NCI-H2171 treated with DMSO at 0.1 percent for 48 hours (cell line): ENCODE data around the gene SLC6A6.

Experiments used
- DNase-seq: peaks from one replicate; lab custom pipeline; 2025; lab: John Stamatoyannopoulos, UW

SLC6A6 gene

DNA sequence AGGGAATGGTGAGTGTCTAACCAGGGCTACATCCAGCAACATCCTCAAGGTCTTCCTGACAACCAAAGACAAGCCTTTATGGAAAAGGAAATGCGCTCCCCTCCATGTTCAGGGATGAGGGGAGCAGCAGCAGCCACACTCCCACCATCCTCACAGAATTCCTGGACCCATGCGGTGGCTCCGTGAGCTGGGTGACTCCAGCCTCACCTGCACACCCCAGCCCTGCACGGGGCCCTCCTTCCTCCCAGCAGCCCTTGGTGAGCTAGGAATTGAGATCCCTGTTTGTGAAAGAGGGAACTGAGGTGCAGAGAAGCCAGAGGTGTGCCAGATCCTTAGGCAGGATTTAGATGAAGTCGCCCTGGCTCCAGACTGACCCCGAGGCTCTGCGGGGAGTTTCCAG lies 85.4 kb downstream of the SLC6A6 start:
- no peak for DNase-seq

DNA sequence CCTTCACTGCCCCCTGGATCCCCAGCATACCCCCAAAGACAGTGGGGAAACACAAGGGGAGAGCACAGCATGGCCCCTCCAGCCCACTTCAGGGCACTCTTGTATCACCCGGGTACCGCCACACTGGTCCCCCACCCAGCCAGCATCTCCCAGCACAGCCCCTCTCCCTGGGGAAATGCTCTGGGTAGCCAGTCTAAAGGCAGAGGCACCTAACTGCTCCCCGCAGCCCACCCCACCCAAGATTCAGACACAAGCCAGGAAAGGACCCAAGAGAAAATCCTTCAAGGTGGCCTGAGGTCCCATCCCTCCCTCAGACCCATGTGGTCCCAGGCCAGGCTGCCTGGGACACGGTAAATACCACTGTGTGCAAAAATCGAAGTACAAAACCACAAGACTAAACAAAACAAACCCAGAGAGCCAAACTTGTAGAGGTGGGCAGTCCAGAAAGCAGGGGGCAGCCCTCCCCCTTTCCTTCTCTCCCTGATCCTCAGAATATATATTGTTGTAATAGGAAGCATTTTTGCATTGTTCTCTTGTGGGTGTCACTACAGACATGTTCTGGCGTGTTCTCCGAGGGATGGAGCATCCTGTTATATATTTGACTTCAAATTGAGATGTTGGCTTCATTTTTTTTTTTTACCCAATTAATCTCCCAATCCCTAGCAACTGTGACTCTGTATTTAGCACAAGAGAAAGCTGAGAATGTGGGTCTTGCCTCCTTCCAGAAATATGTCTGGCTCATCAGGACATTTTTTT lies 86.1 kb downstream of the SLC6A6 start:
- no peak for DNase-seq

DNA sequence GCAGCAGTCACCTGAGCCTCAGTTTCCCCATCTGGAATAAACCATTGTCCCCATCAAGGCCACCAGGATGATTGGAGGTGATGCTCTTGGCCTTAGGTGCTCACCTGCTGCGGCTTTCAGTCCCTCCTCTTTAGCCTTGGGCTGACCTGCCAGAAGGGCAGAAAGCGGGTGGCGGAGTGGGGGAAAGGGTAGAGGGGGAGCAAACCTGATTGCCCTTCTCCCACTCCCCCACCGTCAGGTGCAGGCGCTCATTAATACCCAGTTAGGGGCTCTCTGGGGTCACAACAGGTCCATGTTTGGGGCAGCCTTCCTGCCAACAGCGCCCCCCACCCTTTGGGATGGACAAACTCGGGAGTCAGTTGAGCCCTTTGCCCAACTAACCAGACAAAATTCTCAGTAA lies 87.2 kb downstream of the SLC6A6 start:
- DNase-seq, result no peak

DNA sequence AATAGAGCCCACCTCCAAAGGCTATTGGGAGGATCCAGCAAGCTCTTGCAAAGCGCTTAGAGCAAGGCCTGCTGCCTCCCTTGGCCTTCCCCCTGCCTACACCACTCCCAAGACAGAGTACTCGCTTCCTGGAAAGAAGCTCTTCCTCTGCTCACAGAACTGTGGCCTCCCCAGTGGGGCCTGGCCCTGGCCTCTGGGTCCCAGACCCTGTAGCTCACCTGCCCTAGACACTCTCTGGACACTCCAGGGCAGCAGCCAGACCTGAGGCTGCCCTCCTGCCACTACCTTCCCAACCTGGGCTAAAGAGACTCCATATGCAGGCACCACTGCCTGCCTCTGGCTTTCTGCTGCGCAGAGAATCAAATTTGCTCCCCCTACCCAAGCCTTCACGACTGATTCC lies 87.8 kb downstream of the SLC6A6 start:
- DNase-seq, result no peak

DNA sequence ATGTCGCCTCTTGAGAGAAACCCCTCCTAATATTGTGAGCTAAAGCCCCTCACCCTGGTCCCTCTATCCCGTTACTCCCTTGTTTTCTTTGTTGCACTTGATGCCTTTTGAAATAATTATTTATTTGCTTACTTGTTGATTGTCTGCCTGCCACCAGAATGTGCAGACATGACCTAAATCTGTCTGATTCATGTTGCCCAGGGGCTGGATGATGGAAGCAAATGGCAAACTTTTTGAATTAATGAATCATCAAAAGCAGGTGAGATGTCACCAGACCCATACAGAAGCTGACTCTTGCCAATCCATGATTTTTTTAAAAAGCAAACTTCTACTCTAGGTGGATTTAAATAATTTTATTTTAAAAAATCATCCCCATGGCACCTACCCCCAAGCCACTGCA lies 88.4 kb downstream of the SLC6A6 start:
- no peak for DNase-seq

DNA sequence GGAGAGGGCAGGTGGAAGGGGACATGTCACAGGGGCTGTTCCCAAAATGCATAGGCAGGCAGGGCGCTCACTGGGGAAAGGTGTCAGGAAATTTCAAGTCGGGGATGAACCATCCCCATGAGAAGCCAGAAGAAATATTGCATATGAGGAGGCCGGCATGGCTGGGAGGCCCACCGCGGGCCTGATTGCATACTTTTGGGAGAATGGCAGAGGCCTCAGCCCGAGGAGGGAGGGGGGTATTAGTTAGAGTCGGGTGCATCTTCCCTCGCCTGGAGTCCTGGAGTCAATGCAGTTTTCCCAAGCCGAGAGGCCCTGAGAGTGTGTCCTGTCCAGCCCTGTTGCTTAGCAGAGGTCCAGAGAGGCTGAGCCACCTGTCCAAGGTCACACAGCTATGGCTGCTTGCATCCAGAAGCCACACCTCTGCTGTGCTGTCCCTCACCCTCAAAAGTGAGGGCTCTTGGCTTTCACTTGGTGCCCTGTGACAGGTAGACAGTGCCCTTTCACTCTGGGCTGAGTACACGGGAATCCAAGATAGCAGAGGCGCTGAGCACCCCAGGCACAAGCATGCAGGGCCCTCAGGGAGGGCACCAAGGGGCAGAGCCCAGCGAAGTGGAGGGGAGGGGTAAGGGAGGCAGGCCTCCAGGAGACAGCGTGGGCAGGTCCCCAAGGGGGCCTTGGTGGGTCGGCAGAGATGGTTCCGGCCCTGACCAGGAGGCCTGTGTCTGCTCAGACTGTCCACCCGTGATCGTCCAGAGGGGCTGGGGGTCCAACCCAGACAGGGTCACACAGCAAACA lies 89.2 kb downstream of the SLC6A6 start:
- no peak for DNase-seq

DNA sequence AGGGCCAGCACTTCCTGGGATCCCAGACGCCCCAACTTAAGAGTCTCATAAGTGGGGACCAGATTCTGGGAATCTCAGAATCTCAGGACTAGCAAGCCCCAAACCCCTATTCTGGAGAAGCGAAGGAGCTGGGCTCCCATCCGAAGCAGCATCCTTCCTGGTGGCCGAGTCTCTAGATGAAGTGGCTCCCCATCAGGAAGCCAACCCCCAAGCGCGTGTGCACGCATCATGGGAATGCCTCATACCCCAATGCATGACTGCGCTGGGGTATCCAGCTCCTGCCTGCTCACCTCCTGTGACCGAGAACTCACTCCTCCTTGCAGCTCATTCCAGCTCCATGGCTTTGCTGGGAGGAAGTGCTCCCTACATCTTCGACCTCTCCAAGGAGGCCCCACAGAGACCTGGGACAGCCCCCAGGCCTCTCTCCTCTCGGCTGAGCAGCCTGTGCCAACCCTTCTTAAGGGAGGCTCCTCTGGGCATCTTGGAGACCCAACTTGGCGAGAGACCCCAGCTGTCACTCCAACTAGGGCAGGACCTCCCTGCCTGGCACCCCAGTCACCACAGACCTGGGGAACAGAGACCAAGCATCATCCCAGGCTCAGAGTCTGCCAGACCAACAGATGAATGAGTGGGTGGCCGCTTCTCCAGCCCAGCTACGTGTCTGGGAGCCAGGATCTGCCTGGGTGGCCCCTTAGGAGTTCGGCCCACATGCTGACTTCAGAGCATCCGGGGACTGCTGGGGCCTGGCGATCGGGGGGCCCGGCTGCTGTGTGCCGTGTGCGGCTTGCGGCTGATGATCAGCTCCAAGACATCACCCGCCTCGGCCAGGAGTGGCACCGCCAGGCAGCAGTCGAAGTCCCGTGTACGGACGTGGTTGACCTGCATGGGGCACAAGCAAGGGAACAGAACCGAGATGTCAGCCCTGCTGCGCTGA lies 90.8 kb downstream of the SLC6A6 start:
- no peak for DNase-seq

DNA sequence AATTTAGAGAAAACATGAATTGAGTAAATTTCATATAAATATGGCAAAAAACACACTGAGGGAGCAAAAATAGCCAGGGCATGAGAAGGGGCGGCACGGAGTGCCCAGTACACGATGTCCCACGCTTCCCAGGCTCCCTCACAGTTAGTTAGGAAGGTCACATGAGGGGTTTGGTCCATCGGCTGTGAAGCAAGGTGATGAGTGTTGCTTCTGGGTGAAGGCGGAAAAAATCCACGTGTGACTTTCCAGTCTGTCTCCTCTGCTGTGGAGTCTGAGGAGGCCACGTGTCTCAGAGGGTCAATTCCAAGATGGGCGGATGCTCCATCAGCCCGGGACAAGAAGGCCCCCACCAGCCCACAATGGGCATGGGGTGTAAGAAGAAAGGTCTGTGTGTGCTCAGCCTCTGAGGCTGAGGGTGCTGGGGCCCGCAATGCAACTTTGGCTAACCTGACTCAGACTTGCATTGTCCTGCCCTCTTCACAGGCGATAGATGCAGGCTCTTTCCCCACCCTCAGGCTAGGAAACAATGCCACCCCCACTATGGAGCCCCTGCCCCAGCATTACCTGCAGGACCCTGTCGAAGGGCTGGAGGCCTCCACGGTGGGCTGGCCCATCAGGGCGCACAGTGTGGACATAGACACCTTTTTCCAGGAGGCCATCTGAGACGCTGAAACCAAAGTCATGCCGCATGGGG lies 92.0 kb downstream of the SLC6A6 start:
- DNase-seq, result no peak

DNA sequence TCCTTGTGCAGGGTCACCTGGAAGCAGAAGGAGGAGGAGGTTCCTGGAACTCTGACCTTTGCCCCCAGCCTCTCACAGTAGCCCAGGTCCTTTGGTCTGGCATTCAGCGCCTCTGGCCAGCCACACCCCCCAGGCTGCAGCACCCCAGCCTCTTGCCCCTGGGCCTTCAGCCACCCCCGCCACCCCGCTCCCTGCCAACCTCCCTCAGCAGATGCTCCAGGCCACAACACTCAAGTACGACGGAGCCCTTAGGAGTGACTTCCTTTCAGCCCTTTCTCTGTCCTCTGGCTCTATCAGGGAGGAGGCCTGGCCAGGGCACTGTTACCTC lies 92.5 kb downstream of the SLC6A6 start:
- DNase-seq, result no peak

DNA sequence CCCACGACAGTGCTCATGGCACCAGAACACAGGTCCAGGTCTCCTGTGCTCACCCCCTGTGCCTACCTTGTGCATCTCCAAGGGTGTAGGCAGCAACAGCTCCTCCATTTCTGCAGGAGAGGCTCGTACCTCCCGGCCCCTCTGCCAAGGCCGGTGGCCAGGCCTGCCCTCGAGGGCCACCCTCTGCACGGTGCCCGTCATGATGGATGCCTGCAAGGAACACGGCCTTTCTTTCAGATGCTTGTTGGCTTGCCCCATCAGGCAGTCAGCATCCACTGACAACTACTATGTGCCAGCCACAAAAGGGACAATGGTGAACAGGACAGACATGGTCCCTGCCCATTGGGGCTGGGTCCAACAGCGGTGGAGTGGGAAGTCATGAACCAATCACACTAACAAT lies 93.9 kb downstream of the SLC6A6 start:
- DNase-seq, result no peak

DNA sequence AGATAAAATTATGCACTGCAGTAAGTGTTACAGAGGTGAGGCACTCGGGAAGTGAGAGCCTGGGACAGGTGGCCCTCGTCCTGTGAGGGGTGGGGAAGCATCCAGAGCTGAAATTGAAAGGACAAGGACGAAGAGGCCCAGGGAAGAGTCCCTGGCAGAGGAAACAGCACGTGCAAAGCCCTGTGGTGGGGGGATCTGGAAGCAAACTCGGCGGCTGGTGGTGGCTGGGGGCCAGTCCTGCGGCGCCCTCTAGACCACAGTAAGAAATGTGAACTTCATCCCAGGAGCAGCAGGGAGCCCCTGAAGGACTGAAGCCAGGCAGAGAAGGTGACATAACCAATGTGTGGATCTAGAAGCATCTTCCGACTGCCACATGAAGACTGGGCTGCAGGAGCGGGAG lies 94.9 kb downstream of the SLC6A6 start:
- DNase-seq, result no peak

DNA sequence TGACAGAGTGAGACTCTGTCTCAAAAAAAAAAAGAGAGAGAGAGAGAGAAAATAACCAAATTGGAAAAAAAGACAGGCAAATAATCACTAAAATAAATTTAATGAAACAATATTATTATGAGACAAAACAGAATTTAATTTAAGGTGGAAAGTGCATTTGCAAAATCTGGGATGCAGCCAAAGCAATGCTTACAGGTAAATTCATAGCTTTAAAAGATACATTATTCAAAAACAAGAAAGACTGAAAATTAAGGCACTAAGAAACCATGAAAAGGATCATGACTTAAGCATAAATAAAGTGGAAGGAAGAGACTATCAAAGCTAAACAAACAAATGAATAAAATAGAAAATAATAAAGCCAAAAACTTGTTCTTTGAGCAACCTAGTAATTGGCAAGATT lies 100.1 kb downstream of the SLC6A6 start:
- no peak for DNase-seq

DNA sequence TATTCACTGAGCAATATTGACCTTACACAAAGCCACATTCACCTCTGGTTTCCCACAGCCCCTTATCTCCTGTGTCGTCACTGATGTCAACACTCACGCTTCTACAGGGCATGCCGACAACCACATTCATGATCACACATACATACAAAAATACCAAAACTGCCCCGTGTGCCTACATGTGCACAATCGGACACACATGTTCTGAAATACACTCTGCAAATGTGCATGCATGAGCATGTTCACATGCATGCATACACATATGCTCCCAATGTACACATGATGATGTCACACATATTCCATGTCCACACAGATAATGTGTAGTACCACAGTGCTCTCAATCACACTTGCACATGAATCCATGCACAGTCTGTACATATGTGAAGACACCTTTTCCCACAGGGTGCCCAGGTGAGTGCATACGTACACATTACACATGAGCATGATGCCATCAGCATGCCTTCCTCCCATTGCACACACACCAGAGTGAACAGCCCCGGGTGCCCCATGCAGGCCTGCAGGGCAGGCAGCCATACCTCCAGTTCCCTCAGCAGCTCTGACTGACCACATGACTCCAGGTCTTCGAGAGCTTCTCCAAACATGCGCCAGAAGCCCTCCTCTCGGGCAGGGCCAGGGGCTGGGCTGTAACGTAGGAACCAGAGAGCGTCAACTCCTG lies 100.8 kb downstream of the SLC6A6 start:
- no peak for DNase-seq

DNA sequence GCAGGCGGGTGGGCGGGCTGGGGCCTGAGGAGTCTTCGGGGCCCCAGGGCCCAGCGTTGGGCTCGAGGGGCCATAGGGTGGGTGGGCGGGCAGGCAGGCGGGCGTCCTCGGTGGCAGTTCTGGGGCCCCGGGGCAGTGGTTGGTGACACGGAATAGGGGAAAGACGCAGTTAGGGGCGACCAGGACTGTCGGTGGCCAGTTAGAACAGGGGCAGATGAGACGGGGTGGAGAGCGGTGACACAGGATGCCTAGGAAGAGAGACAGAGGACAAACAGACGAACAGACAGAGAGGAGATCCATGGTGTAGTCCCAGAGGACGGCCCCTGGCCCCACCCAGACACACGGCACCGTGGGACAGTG lies 101.3 kb downstream of the SLC6A6 start:
- DNase-seq, result no peak

DNA sequence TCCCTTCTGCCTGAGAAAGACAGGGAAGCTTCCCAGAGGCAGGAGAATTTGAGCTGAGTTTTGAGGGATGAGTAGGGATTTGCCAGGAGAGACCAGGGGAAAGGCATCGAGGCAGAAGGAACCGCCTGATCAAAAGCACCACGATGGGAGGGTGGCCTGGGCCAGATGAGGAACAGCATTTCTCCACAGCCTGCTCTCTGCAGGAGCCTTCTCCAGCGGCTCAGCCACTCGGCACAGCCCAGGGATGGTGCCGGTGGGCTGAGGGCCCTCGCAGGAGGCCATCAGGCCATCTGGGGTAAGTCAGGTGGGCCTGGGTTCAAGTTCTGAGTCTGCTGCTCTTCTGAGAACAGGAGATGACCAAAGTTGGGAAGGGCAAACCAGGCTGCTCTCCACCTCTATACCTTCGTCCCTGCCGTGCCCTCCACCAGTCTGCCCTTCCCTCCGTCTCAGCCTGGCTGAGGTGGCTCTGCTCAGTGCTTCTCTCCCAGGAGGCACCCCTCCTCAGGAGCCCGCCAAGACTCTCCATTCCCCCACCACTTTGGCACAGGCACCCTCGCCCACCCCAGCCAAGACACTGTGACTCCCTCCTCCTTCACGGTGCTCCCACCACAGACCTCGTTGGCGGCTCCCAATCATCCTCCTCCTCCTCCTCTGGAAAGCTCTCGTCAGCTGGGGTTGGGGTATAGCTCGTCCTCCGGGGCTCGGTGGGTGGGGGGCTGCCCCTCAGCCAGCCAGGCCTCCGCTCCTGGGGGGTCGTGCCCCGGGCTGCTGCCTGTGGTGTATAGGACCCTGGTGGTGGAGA lies 102.8 kb downstream of the SLC6A6 start:
- no peak for DNase-seq

DNA sequence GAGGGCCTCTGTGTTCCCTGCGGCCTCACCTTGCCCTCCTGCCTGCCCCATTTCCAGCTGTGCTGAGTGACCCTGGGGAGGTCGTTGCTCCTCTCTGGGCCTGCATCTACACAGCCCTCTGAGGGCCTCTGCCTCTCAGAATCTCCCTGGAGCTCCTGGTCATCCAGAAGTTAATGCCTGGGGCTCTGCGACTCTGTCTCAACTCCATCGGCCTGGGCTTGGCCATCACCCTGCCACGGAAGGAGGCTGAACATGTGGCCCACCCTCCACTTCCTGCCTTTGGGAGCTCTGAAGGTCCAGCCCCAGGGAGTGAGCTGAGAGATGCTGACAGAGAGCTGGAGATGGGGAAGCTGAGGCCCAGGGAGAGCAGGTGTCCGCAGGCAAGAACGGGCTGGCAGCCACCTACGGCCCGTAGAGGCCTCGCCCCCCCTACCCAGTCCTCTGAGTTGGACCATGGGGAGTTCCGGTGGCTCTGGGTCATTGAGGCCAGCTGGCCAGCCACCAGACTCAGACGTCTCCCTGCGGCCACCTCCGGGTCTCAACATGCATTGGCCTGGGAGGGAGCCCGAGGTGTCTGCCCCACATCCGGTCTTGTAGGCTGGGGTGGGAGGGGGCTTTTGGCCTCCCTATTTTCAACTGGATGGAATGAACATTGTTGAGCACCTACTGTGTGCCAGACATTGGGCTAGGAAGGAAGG lies 103.5 kb downstream of the SLC6A6 start:
- no peak for DNase-seq

DNA sequence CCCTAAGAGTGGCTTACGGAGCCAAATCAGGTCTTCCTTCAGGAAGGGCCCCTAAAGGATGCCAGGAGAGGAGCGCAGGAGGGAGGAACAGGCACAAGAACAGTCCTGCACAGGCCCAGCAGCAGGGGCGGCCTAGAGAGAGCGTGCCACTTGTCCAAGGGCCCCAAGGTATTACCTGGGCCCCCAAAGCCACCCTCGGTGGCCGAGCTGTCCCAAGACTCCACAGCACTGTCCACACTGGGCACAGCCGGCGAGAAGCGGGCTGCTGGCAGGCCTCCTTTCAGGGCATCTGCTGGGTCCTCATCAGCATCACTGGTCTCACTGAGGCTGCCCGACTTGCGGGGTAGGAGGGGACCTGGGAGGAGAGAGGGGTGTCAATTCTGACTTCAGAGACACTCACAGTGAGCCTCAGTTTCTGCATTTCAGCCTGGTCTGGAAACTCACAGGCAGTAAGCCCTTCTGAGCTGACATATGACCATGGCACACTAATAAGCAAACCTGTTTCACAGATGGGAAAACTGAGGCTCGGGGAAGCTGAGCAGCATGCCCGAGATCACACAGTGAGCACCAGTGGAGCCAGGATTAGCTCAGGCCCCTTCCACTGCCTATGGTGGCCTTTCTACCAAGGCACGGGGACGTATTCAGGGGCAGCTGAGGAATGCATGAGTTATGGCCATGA lies 104.4 kb downstream of the SLC6A6 start:
- DNase-seq, result no peak

DNA sequence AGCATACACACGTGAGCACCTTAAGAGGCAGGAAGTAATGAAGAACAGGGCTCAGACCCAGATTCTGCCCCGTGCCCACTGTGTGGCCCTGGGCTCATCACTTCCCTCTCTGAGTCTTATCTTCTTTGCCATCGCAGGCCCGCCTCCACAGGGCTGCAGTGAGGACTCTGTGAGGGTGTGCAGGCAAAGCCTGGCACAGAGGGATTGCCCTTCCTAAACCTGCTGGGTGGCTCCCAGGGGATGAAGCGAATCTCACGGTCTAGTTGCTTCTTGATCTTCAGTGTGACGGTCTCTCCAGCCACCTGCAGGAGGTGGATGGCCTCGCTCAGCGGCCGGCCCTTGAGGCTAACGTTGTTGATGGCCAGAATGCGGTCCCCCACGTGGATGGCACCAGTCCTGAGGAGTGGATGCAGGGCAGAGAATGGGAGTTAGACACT lies 104.9 kb downstream of the SLC6A6 start:
- DNase-seq, result no peak

DNA sequence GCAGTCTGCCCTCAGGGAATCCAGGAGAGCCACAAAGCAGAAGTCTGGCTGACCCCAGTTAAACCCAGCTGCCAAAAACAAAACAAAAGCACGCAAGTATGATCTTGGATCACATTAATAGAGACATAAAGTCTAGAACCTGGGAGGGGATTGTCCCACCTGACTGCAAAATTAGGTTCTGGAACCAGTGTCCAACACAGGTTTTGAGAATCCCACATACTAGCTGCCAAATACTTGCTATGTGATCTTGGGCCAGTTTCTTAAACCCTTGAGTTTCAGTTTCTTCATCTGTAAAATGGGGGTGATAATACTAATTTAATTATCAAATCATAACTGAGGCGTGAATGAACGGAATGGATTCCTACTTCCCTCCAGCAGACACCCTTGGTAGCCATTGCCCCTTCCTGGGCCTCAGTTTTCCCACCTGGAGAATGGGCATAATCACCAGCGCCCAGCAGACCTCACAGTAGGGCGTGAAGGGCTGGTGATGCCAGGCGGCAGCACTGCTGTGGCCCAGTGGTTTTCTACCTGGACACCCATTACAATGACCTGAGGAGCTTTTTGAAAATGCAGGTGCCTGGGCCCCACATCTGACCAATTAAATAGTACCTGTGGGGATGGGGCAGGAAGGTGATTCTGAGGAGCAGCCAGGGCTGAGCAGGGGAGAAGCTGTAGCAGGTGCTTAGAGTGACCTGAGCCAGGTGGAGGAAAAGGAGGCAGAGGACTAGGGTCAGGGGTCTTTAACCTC lies 105.5 kb downstream of the SLC6A6 start:
- DNase-seq, result no peak
